H9 (cell line): Measurements from ENCODE around the gene SLC25A24. TPM values are rescaled to one million over a fixed set of nuclear protein-coding genes. Genes with fewer than 3 reads are reported as not detected.

Experiments
- DNase-seq: peaks from one replicate; pipeline ENCODE4 v3.0.0-alpha.2; 2017
- H2AFZ ChIP-seq: one replicate; pipeline ENCODE4 v1.6.1; 2013; ENCODE audit warnings: mild to moderate bottlenecking, low read length, control low read depth, moderate library complexity
- H2AK5ac ChIP-seq: 2 replicates; pipeline ENCODE4 v1.6.1; 2013; ENCODE audit warnings: low read length, control low read depth, mixed read lengths; ENCODE audit not compliant: insufficient read length
- H2BK120ac ChIP-seq: one replicate; pipeline ENCODE4 v1.6.1; 2013; ENCODE audit warnings: low read depth, mild to moderate bottlenecking, low read length, control low read depth, inconsistent platforms; ENCODE audit not compliant: poor library complexity, severe bottlenecking
- H2BK12ac ChIP-seq: 2 replicates; pipeline ENCODE4 v1.6.1; 2013; ENCODE audit warnings: low read length, control low read depth, mixed read lengths, low read depth; ENCODE audit not compliant: insufficient read length
- H2BK15ac ChIP-seq: 2 replicates; pipeline ENCODE4 v1.6.1; 2013; ENCODE audit warnings: low read depth, low read length, control low read depth
- H2BK20ac ChIP-seq: one replicate; pipeline ENCODE4 v1.6.1; 2013; ENCODE audit warnings: low read depth, mild to moderate bottlenecking, low read length, control low read depth, inconsistent platforms; ENCODE audit not compliant: poor library complexity, severe bottlenecking
- H2BK5ac ChIP-seq: 2 replicates; pipeline ENCODE4 v1.6.1; 2013; ENCODE audit warnings: low read length, control low read depth, mixed read lengths; ENCODE audit not compliant: insufficient read length
- H3K14ac ChIP-seq: 2 replicates; pipeline ENCODE4 v1.6.1; 2013; ENCODE audit warnings: low read length, control low read depth; ENCODE audit not compliant: insufficient read depth
- H3K18ac ChIP-seq: 2 replicates; pipeline ENCODE4 v1.6.1; 2013; ENCODE audit warnings: low read depth, mild to moderate bottlenecking, mixed read lengths, low read length, control low read depth; ENCODE audit not compliant: insufficient read length
- H3K23ac ChIP-seq: 2 replicates; pipeline ENCODE4 v1.6.1; 2013; ENCODE audit warnings: low read length, control low read depth, mixed read lengths, low read depth; ENCODE audit not compliant: insufficient read length
- H3K23me2 ChIP-seq: 2 replicates; pipeline ENCODE4 v1.6.1; 2013; ENCODE audit warnings: low read depth, mild to moderate bottlenecking, mixed read lengths, low read length, control low read depth; ENCODE audit not compliant: insufficient read length, poor library complexity, severe bottlenecking
- H3K27ac ChIP-seq: 2 replicates; pipeline ENCODE4 v1.5.1; 2013; ENCODE audit warnings: low read length, control low read depth, mixed read lengths, low read depth; ENCODE audit not compliant: insufficient read length
- H3K27me3 ChIP-seq: 2 replicates; pipeline ENCODE4 v1.6.1; 2013; ENCODE audit warnings: low read length, control low read depth, inconsistent platforms; ENCODE audit not compliant: insufficient read depth
- H3K4ac ChIP-seq: 2 replicates; pipeline ENCODE4 v1.6.1; 2013; ENCODE audit warnings: low read depth, mild to moderate bottlenecking, control low read depth, inconsistent platforms, low read length, moderate library complexity
- H3K4me1 ChIP-seq: 2 replicates; pipeline ENCODE4 v1.6.1; 2013; ENCODE audit warnings: low read length, control low read depth, inconsistent platforms; ENCODE audit not compliant: insufficient read depth
- H3K4me2 ChIP-seq: 2 replicates; pipeline ENCODE4 v1.6.1; 2013; ENCODE audit warnings: low read length, control low read depth, mixed read lengths; ENCODE audit not compliant: insufficient read length, insufficient read depth
- H3K56ac ChIP-seq: 2 replicates; pipeline ENCODE4 v1.6.1; 2013; ENCODE audit warnings: low read depth, mild to moderate bottlenecking, mixed read lengths, low read length, control low read depth; ENCODE audit not compliant: insufficient read length
- H3K79me1 ChIP-seq: 2 replicates; pipeline ENCODE4 v1.6.1; 2013; ENCODE audit warnings: low read depth, mild to moderate bottlenecking, moderate library complexity, low read length, control low read depth, inconsistent platforms; ENCODE audit not compliant: insufficient read depth, poor library complexity, severe bottlenecking
- H3K79me2 ChIP-seq: 2 replicates; pipeline ENCODE4 v1.6.1; 2013; ENCODE audit warnings: low read length, control low read depth, inconsistent platforms; ENCODE audit not compliant: insufficient read depth
- H3K9ac ChIP-seq: 2 replicates; pipeline ENCODE4 v1.6.1; 2013; ENCODE audit warnings: low read length, control low read depth, mixed read lengths; ENCODE audit not compliant: insufficient read length; ENCODE audit errors: extremely low read depth
- H3K9me3 ChIP-seq: one replicate; pipeline ENCODE4 v1.6.1; 2013; ENCODE audit warnings: low read depth, low read length, inconsistent platforms; ENCODE audit not compliant: control insufficient read depth
- H3T11ph ChIP-seq: one replicate; pipeline ENCODE4 v1.6.1; 2013; ENCODE audit warnings: mild to moderate bottlenecking, low read length, control low read depth, inconsistent platforms
- H4K20me1 ChIP-seq: one replicate; pipeline ENCODE4 v1.6.1; 2013; ENCODE audit not compliant: control insufficient read depth, insufficient read length, insufficient read depth
- H4K5ac ChIP-seq: 2 replicates; pipeline ENCODE4 v1.6.1; 2013; ENCODE audit warnings: low read depth, mild to moderate bottlenecking, mixed read lengths, low read length, control low read depth; ENCODE audit not compliant: insufficient read length
- H4K8ac ChIP-seq: replicated peaks from 2 replicates; pipeline ENCODE4 v1.6.1; 2013; ENCODE audit warnings: low read length, control low read depth, mixed read lengths, low read depth; ENCODE audit not compliant: insufficient read length
- H4K91ac ChIP-seq: 2 replicates; pipeline ENCODE4 v1.6.1; 2013; ENCODE audit warnings: low read depth, mild to moderate bottlenecking, moderate library complexity, mixed read lengths, low read length, control low read depth; ENCODE audit not compliant: insufficient read length
- H3K27ac Mint-ChIP-seq, 3 experiments: 2 replicates in 2 of 3; 3 replicates in 1 of 3; pipeline ENCODE4 v1.8.0; 2020 to 2021; ENCODE audit warnings: mixed read lengths in 3 of 3, mild to moderate bottlenecking in 1 of 3, moderate library complexity in 1 of 3
- H3K27me3 Mint-ChIP-seq: 2 replicates; pipeline ENCODE4 v1.8.0; 2021; ENCODE audit warnings: low read depth, mild to moderate bottlenecking, moderate library complexity, mixed read lengths
- H3K36me3 Mint-ChIP-seq, 3 experiments: 2 replicates in 2 of 3; 3 replicates in 1 of 3; pipeline ENCODE4 v1.8.0; 2020 to 2021; ENCODE audit warnings: low read depth in 3 of 3, mixed read lengths in 3 of 3; ENCODE audit not compliant: insufficient read depth in 1 of 3
- H3K4me1 Mint-ChIP-seq, 2 experiments: 2 replicates each; pipeline ENCODE4 v1.8.0; 2020; ENCODE audit warnings: mixed read lengths in 2 of 2
- H3K4me3 Mint-ChIP-seq, 2 experiments: 2 replicates in 1 of 2; 3 replicates in 1 of 2; pipeline ENCODE4 v1.8.0; 2020 to 2021; ENCODE audit warnings: mild to moderate bottlenecking in 2 of 2, mixed read lengths in 2 of 2, moderate library complexity in 1 of 2
- H3K9me3 Mint-ChIP-seq, 2 experiments: 2 replicates in 1 of 2; 3 replicates in 1 of 2; pipeline ENCODE4 v1.8.0; 2020; ENCODE audit warnings: mild to moderate bottlenecking in 2 of 2, mixed read lengths in 2 of 2, moderate library complexity in 1 of 2
- WGBS: extraction: QIAGEN DNeasy Blood & Tissue Kit; methylation state at CpG from one replicate; pipeline ENCODE4 v1.1.7; 2013; ENCODE audit warnings: missing lambda C conversion rate, low lambda C conversion rate, mixed read lengths; ENCODE audit not compliant: insufficient read length; ENCODE audit errors: extremely low coverage; 5-methylcytosine and 5-hydroxymethylcytosine counted together
- total RNA-seq: library from RNA; stranded (reverse); gene quantifications from 2 replicates; pipeline ENCODE4 v1.2.1, GENCODE V29; 2021
- TF ChIP-seq, protein P1 (sequence below): fragments of 200-600 bp; sonication (generic); conservative IDR thresholded peaks from 3 replicates; pipeline ENCODE4 v1.8.0; 2021; ENCODE audit warnings: antibody characterized with exemption, mild to moderate bottlenecking

Gene SLC25A24
- total RNA-seq, 1 experiment from 2014 or later, result 35.1 TPM

DNA sequence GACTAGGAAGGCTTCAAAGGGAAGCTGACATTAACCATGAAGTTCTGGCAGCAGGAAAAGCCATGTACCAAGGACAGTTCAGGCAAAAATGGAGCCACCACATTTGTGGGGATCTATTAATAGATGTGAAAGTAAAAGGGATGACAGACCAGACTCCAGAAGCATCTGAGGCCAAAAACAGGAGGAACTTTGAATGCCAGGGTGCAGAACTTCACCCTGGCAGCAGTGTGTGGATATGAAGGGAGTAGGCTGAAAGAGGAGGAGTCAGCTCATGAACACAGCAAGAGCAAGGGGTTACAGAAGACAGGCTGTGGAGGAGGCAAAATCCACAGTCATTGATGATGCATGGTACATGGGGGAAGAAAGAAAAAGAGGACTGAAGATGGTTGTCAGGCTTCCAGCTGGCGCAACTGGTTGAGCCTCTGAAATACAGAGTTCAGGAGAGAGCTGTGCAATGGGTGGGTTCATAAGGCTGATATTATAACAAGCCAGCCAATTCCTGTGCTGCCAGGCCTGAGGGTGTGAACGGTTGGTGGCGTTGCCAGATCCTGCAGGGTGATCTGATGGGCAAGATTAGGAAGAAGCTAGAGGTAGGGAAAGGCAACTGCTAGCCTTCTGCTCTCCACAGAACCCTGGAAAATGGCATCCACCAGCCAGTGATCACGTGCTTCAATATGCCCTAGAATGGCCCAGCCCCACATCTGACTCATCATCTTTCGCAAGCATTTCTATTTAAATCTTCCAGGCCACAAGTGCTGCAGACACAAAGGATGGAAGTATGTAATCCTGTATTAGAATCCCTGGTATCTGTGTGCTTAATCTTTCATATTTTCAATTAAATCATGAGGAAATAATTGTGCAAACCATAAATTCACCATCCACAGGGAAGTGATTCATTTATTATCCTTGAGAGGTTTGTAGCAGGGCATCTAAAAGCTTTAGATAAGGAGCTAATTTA lies 81.9 kb downstream of the SLC25A24 start:
- Histone ChIP-seq H3K23me2 (no peaks in the 10 kb centered on the region), H3K79me1 (no peaks in the 10 kb centered on the region), H2BK12ac (no peak overlapping the region), H3K56ac (no peak overlapping the region), H3K27ac (no peak overlapping the region), H3K23ac (no peak overlapping the region), H4K5ac (no peak overlapping the region), H3K4me2 (no peak overlapping the region), H3K9ac (no peak overlapping the region), H2AK5ac (no peak overlapping the region), H3K18ac (no peak overlapping the region), H2BK120ac (no peak overlapping the region), H3K14ac (no peak overlapping the region; the same call in 1 of the 2 replicates), H3T11ph (no peak overlapping the region), H4K91ac (no peak overlapping the region), H2BK5ac (no peak overlapping the region), H4K20me1 (no peaks in the 10 kb centered on the region), H3K4me1 (no peaks in the 10 kb centered on the region), H2AFZ (no peak overlapping the region), H3K79me2 (no peaks in the 10 kb centered on the region), H2BK15ac (no peak overlapping the region), H3K9me3 (no peaks in the 10 kb centered on the region), H4K8ac (no peak overlapping the region), H3K4ac (no peak overlapping the region), H3K27me3 (no peaks in the 10 kb centered on the region), H2BK20ac (no peak overlapping the region)
- WGBS, result no CpG with 5 or more reads among the region's 5 CpGs
- peaks cover 2% of the 10 kb centered on the region for H3K27me3 Mint-ChIP-seq
- DNase-seq, result no peak
- no peak overlapping the region for H3K4me3 Mint-ChIP-seq
- TF ChIP-seq, protein P1, sequence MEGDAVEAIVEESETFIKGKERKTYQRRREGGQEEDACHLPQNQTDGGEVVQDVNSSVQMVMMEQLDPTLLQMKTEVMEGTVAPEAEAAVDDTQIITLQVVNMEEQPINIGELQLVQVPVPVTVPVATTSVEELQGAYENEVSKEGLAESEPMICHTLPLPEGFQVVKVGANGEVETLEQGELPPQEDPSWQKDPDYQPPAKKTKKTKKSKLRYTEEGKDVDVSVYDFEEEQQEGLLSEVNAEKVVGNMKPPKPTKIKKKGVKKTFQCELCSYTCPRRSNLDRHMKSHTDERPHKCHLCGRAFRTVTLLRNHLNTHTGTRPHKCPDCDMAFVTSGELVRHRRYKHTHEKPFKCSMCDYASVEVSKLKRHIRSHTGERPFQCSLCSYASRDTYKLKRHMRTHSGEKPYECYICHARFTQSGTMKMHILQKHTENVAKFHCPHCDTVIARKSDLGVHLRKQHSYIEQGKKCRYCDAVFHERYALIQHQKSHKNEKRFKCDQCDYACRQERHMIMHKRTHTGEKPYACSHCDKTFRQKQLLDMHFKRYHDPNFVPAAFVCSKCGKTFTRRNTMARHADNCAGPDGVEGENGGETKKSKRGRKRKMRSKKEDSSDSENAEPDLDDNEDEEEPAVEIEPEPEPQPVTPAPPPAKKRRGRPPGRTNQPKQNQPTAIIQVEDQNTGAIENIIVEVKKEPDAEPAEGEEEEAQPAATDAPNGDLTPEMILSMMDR, result no peak
- no peaks in the 10 kb centered on the region; a peak in 2 of 7 replicates for H3K36me3 Mint-ChIP-seq
- no peaks in the 10 kb centered on the region; a peak in 1 of 5 replicates for H3K9me3 Mint-ChIP-seq
- no peak overlapping the region for H3K27ac Mint-ChIP-seq
- H3K4me1 Mint-ChIP-seq, result peaks cover 5 to 8% of the 10 kb centered on the region in 2 experiments; a peak in 2 of 4 replicates
